Neural progenitor cell (in vitro differentiated cells): ENCODE results near the gene CYGB.

Experiments used
- EZH2 ChIP-seq: fragments of 200-600 bp; sonication (generic); IDR thresholded peaks from 2 replicates; pipeline ENCODE4 v1.6.1; 2017; ENCODE audit warnings: antibody characterized with exemption, mild to moderate bottlenecking, moderate library complexity
- TF ChIP-seq, protein P1 (sequence below): fragments of 200-600 bp; sonication (generic); IDR thresholded peaks from 2 replicates; pipeline ENCODE4 v1.5.1; 2017; ENCODE audit warnings: antibody characterized with exemption, mild to moderate bottlenecking

DNA sequence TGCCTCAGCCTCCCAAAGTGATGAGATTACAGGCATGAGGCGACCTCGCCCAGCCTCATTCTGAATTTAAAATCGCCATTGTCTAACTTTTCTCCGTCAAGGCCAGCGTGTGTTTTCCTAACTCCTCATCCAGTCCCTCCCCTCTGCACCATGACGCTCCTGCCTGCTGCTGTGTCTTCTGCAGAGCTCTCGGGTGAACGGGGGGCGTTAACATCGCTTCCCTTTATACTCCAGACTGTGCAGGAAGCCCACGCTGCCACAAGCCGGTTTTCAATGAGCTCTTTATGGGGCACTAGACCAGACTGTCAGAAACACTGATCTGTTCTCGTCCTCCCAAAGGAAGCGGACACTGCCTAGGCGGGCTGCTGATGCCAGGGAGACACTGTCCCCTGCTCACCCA lies 56.9 kb downstream of the CYGB start:
- TF ChIP-seq, protein P1, sequence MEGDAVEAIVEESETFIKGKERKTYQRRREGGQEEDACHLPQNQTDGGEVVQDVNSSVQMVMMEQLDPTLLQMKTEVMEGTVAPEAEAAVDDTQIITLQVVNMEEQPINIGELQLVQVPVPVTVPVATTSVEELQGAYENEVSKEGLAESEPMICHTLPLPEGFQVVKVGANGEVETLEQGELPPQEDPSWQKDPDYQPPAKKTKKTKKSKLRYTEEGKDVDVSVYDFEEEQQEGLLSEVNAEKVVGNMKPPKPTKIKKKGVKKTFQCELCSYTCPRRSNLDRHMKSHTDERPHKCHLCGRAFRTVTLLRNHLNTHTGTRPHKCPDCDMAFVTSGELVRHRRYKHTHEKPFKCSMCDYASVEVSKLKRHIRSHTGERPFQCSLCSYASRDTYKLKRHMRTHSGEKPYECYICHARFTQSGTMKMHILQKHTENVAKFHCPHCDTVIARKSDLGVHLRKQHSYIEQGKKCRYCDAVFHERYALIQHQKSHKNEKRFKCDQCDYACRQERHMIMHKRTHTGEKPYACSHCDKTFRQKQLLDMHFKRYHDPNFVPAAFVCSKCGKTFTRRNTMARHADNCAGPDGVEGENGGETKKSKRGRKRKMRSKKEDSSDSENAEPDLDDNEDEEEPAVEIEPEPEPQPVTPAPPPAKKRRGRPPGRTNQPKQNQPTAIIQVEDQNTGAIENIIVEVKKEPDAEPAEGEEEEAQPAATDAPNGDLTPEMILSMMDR: no peak
- no peak for TF ChIP-seq EZH2
